GM18870 (cell line): ENCODE data around the gene JAKMIP1.
"Not testable (repeated sequence)": the region's sequence is repeated elsewhere in the genome, so short reads cannot be mapped to it uniquely, and the experiment has no call there.

Experiments used
- ATAC-seq: cut with Tn5 transposase; IDR thresholded peaks from one replicate; pipeline ENCODE4 v1.9.1; 2021; ENCODE audit warnings: moderate library complexity; ENCODE audit not compliant: unreplicated experiment

JAKMIP1 gene

DNA sequence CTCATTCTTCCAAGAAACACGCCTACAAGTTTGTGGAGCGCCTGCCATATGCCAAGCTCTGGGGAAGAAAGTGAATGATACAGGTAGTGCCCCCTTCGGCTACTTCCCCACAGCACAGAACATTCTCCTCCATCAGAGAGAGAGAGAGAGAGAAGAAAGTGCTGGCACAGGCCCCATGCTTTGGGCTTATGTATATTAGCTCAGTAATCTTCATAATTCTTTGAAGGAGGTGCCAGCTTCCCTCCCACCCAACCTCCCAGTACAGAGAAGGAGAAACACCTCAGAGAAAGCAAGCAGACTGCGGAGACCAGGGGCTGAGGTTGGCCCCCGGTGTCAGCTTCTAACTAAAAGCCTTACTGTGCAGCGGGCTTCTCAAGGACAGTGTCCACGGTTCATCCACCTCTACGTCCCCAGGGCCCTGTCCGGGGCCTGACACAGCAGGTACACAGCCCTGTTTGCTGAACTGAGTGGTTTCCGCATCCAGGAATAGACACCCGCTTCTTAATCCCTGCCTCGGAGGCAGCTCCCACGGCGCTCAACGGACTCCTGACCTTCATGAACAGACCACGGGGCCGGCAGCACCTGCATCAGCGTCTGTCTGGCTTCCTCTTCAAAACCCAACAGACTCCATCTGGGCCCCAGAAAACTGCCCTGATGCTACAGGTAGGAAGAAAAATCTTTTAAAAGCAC lies 50.2 kb downstream of the JAKMIP1 start:
- ATAC-seq, result no peak

DNA sequence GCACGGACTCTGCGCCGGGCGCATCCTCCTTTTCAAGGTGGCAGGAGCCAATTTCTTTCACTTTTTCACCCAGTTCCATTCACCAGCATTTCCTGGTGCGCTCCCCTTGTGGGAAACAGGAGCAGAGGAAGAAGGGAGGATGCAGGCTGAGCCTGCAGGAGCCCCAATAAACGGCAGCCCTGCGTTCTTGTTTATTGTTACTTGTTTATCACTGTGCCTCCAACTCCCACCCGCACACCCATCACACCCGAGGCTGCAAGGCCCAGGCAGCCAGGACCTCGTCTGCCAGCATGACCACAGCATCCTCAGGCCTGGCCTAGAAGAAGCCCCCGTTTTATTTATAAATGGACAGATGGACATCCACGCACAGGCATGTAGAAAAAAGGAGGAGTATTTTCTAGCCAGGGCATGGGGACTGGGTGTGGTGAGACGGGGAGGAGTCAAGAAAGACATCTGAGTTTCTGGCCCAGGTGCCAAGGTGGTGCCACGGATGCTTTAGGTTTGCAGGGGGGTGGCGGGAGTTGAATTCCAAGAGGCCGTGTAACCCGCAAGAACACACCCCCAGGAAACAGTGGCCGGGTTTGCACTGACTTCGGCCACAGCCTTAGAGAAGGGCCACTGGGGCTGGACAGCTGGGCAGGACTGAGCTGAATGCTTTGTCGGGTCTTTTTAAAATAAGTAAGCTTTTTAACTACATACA lies 51.7 kb downstream of the JAKMIP1 start:
- ATAC-seq, result no peak

DNA sequence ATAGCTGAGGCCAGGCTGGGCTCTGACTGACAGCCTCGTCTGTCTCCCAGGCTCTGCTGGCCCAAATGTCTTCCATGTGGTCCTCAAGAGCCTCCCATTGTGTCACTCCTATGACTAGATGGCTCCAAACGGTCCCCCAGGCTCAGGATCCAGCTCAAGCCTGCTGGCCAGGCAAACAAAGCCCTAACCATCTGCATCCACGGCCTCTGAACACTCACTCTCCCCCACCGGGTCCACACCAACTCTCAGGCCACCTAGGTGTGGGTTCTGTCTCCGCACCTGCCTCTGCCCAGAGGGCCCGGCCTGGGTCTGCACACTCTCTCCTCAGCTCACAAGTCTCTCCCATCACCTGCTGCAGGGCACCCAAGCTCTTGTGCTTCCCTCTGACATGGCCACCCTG lies 52.9 kb downstream of the JAKMIP1 start:
- ATAC-seq, result no peak

DNA sequence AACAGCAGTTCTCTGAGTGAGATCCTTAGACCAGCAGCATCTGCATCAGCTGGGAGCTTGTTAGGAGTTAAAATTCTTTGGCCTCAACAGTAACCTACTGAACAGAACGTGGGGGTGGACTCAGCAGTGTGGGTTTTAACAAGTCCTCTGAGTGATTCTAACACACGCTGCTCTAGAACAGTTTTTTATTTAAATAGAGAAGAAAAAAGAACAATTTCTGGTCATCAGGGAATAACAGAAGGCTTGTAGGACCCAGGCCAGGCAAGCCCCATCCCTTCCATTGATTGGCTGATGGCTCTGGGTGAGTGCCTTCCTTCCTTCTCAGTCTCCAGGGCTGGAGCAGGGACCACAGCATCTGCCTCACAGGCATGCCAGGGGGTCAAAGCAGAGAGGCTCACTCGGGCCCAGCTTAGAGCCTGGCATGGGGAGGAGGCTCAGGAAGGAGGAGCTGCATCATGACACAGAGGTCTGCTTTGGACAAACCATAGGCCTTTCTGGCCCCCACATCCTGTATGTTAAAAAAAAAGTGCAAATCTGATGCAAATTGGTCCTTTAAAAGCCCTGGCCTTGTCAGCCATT lies 56.7 kb downstream of the JAKMIP1 start:
- no peak for ATAC-seq

DNA sequence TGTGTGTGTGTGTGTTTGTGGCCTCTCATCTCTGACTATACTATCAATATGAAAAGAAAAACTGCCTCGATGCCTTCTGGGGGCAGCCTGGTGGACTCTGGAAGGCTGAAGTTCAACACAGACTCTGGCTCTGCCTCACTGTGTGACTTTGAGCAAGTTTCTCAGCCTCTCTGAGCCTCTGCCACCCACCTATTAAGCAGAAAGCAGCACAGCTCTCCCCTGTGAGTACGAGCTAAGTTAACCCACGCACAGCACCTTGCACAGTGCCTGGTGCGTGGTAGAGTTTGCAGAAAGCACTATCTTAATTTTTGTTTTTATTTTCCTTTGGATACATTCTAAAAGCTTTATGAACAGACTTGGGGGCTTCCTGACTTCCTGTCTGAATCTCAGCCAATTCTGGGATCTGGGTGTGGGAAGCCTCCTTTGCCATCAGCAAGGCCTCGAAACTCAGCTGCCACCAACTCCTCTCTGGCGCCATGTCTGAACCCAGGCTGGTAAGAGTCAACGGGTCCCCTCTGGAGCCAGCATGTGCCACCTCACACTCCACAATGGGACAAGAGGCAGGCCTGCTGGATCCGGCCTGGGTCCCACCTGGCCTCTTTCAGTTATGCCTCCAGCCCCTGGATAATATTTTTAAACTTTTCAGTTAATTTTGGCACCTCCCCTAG lies 57.3 kb downstream of the JAKMIP1 start:
- ATAC-seq, result no peak

DNA sequence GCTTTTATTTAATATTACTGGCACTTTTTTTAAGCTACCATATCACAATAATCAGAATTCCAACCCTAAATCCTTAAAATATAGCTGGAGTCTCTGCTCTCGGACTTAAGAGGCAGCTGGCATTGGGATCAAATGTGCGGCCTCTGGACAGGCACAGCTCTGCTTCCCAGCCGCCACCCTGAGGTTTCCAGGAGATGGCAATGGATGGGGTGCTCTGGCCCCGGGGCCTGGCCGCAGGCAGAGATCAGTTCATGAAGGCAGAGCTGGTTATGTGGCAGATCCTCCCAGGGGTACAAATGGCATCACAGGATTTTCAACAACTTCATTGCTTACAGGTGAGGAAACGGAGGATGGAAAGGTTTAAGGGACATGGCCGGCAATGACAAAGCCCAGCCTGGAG lies 57.8 kb downstream of the JAKMIP1 start:
- ATAC-seq, result no peak

DNA sequence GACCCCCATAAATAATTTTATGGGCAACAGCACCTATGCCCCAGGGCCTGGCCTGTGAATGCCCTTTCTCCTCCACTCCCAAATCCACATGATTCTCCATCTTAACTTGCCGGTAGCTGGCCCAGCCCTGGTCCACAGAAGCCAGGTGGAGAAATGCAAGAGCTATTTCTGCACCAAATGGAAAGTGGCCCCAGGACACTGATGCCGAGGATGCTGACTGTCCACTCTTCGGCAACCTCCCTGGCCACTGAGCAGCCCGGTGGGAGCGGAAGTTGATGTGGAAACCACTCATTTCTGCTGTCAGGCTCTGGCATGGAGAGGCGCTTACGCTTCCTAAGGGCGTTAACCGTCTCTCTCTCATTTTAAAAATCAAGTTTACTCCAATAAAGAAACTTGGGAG lies 58.8 kb downstream of the JAKMIP1 start:
- ATAC-seq, result no peak

DNA sequence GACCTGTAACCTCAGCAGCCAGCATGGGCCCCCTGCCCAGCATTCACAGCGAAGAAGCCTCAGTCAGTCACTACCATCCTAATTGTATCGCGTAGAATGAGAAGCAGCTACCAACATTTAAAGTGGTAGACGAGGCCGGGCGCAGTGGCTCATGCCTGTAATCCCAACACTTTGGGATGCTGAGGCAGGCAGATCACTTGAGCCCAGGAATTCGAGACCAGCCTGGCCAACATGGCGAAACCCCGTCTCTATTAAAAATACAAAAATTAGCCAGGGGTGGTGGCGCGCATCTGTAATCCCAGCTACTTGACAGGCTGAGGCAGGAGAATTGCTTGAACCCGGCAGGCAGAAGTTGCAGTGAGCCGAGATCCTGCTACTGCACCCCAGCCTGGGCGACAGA lies 59.3 kb downstream of the JAKMIP1 start:
- not testable (repeated sequence) for ATAC-seq

DNA sequence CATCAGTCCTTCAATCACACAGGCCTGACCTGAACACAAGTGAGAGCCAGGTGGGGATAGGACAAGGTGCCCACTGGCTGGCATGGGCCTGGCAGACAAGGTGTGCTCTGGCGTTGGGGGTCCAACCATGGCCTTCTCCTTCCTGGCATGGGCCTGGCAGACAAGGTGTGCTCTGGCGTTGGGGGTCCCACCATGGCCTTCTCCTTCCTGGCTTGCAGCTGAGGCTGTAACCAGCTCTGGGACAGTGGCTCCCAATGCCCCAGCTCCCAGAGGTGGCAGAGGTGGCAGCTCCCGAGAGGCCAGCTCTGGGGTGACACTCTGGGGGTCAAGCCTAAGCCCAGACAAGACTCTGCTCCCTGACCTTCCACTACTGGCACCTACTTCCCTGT lies 62.6 kb downstream of the JAKMIP1 start:
- no peak for ATAC-seq

DNA sequence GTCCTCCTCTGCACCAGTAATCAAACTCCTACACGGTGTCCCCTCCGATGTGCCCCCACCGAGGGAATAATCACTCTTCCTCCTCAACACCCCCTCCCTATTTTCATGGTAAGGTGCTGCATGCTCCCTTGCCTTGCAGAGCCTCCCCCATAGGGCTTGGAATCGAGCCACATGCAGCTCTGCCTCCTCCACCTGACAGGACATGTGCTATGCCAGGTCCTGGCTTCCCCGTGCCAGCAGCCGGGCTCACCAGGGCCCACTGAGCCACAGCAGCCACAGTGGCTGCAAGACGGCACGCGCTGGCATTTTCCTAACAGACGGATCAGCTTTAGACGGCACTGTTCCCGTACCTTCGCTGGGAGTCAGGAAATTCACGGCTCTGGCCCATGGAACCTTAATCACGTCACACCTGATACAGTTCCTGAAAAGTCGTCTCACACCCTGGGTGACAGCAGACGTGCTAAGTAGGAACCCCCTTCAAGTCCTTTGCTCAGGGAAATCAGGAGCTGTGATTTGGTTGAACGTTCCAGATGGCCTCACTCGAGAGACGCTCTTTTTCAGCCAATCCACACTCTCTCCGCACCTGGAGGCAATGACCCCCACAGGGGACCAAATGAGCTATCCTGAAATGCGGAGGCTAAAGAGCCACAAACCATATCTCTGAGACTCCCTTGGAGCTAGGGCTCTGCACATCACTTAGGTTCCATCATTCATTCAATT lies 63.2 kb downstream of the JAKMIP1 start:
- no peak for ATAC-seq

DNA sequence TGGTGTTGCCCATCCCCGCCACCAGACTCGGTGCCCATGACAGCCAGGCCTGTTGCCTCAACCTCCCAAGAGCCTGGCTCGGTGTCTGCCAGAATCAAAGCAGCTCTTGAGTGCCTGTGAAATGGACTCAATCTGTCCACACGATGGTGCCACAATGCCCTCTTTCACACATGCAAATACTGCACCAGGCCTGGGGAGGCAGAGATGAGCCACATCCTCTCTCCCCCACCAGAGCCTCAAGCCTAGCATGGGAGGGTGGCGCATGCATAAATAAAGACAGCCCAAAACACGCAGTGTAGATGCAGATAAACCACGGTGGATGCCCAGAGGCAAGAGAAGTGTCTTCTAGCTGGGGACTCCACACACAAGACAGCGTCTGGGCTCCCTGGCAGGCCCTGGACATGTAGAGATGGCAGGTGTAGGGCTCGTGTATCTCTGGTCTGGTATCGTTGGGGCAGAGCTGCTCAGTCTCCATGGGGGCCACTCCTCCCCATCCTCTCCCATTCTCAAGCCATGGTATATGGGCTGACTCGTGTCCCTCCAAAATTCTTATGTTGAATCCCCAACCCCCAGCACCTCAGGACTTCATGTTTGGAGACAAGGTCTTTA lies 65.6 kb downstream of the JAKMIP1 start:
- peak; percentile 81 for ATAC-seq

DNA sequence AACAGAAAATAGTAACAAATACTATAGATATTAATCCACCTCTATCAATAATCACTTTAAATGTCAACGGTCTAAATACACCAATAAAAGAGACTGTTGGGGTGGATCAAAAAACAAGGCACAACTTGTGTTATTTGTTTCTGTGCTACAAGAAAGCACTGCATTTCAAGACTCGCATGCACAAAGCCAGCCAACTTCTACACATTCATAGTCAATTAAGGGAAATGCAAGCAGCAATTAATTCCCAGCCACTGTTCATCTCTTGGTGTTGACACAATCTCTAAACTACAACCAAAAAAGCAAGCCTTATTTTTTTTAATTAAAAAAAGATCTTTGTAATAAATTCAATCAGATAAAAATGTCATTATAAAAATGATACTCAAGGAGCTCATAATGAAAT lies 67.6 kb downstream of the JAKMIP1 start:
- no peak for ATAC-seq

DNA sequence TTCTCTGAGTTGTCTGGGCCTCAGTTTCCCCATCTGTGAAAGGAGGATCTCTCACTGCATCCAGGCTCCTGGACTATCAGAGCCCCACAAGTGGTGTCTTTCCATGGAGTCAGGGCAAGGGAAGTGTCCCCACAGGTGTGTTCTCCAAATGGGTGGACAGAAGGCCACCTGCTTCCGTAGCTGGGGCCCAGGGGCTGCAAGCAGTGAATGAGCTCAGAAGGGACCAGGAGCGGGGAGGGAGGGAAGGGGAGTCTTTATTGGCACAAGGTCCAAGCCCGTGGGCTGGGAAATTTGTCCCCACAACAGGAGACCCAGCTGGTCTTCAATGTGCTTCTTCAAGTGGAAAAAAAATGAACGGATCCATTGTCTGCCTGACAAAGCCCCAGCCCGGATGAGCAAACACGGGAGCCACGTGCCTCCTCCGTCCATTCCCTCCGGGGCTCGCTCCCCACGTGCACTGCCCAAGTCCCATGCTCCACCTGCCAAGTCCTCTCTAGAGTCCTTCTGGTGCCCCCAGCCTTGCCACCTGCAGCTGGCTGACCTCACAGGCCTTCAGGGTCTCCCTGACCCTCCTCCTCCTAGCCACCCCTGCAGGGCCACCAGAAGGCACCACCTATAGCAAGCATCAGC lies 72.0 kb downstream of the JAKMIP1 start:
- no peak for ATAC-seq

DNA sequence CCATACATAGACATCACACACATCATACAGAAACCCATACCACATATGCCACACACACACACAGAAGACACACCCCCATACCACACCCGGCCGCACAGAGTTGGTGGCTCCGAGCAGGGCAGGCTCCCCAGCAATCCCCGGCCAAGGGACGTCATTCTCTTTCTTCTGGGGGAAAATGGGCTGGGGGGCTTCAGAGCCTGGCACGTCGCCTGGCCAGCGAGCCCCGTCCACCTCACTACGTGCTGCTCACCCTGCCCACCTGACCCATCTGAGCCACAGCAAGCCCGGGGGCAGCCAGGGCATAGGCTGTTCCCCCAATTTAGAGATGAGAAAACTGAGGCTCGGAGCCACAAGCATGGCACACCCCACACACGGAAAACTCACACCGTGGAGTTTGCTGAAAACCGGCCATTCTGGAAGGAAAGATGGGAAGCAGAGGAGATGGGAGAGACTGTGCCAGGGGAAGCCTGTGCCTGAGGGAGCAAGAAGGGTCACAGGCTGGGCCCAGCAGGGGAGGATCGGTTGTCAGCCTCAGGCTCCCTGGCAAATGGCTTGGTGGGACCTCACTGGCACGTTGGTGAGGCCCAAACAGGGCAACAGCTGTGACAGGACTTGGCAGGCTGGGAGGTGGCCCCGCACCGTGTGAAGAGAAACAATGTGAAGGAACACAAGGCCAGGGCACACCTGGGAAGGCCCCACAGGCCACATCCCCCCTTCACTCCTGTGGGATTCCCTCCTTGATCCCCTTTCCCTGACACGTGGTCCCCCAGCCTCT lies 73.2 kb downstream of the JAKMIP1 start:
- ATAC-seq, result no peak

DNA sequence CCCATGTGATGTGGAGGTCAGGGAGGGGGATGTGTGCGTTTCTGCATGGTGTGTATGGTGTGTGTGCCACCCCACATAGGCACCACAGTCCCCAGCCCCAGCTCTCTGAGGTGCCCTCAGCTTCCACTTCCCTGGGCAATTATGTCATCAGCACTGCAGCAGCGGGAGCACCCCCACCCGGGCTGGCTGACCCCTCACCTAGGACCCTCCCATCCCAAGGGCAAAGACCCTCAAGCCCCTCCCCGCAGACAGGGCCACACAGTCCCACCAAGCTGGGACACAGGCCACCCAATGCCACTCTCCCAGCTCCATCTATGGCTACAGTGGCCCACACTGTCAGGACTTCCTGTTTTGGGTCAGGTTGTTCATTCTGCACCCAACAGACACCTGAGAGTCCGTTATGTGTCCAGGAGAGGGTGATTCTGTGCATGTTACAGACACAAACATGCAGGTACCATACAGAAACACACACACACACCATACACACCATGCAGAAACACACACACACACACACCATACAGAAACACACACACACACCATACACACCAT lies 75.2 kb downstream of the JAKMIP1 start:
- no peak for ATAC-seq

DNA sequence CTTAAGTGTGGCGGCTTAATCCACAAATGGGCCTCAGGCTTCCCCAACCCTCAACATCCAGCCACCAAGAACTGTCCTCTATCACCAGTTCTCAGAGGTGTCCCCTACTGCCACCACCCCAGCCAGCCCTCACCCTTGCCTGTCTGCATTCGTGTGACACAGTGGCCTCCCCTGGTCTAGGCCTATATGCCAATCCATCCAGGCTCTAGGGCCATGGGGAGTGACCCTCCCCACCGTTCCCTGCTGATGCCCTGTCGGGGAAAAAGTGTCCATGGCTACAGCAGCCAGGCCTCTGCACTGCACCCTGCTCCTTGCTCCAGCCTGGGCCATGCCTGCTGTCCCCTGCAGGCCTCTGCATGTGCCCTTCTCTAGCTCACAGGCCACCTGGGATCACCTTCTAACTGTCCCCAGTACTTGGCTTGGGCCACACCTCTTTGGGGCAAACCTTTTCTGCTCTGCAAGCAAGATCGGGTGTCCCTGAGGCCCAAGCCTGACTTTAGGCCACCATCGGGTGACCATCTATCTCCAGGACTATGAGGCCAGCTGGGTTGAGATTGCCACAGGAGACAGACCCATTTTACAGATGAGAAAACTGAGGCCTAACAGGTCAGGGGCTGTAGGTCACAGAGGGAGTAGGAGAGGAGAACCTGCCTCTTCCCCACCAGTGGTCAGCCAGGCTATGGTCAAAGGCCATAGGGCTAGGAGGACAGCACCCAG lies 75.8 kb downstream of the JAKMIP1 start:
- no peak for ATAC-seq

DNA sequence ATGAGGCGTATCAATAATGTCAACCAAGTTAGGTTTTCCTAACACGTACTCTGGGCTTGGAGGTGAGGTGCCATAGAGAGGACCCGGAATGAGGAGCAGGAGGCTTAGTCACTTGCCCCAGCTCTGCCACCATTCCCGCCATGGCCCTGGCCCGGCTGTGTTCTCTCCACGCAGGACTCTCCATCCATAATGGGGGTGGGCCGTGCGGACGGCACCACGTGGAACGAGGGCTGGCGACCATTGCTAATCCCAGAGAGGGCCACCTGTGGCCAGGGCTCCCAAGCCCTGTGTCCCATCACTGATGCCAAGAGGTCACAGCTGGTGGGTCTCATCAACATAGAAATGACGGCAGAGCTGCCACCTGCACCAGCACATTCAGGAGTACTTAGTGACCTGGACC lies 76.4 kb downstream of the JAKMIP1 start:
- ATAC-seq, result no peak

DNA sequence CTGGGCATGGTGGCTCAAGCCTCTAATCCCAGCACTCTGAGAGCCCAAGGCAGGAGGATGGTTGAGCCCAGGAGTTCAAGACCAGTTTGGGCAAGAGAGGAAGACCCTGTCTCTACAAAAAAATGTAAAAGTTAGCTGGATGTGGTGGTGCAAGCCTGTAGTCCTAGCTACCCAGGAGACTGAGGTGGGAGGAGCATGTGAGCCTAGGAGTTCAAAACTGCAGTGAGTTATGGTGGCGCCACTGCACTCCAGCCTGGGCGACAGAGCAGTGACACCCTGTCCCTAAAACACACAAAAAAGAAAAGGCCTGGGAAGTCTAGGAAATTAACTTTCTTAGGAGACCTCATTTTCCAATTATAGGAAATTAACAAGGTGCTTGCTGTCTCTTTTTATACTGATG lies 76.8 kb downstream of the JAKMIP1 start:
- ATAC-seq, result no peak

DNA sequence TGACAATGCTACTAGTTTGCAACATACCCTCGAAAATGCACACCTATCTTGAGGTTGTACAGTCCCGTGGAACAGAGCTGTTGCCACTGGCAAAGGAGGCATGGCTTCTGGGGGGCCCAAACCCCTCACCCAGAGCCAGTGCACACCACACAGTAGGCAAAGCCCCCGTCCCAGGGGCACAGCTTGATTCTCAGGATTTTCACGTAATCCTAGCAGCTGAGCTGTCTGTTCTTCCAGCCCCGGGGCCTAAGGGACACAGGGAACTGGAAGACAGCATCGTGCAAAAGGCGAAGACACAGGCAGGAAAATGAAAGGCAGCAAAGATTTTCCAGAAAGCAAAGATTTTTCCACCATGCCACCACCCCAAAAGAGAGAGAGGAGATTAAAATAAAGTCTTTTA lies 77.2 kb downstream of the JAKMIP1 start:
- no peak for ATAC-seq
